Measurements from ENCODE around the gene AQP2. TPM values are rescaled to one million over a fixed set of nuclear protein-coding genes. Genes with fewer than 3 reads are reported as not detected.

Gene AQP2
- total and polyA plus RNA-seq, 2 donors (not counting 1 experiment from before 2014, with no cell fraction given): not detected

- no peaks in the 10 kb centered on the region for H3K9me3 Mint-ChIP-seq (ENCODE audit: insufficient read depth)
- H3K27me3 ChIP-seq (replicated peaks in 1 of 4; ENCODE audit: control extremely low read depth in 1 of 4, control insufficient read depth in 3 of 4, insufficient read depth in 4 of 4, low read length in 3 of 4): no peaks in the 10 kb centered on the region
- DNase-seq (no peak), ATAC-seq (ENCODE audit: low read depth) (no peak)
- WGBS (ENCODE audit: insufficient coverage): 91% methylated on average over 7 of the region's 7 CpGs
- no peak overlapping the region for H2AFZ ChIP-seq (ENCODE audit: insufficient read depth, low read depth, low read length, poor library complexity, severe bottlenecking)
- H3K9me3 ChIP-seq (ENCODE audit: control extremely low read depth in 1 of 3, control insufficient read depth in 2 of 3, insufficient read depth in 1 of 3, low read length in 2 of 3): no peaks in the 10 kb centered on the region
- ChIA-PET POLR2A (no interaction called here), CTCF (interaction anchor here (1.8 kb wide), 1 partner anchor 43 kb away, joined by 4 read pairs; no protein-coding TSS in a partner anchor)
- no peak overlapping the region for H3K4me3 ChIP-seq (ENCODE audit: control extremely low read depth in 1 of 5, extremely low read depth in 1 of 5, insufficient read depth in 1 of 5, low read depth in 2 of 5, low read length in 4 of 5)
- H3K9ac ChIP-seq (ENCODE audit: low read length): no peak overlapping the region
- H3K4me2 ChIP-seq (replicated peaks; ENCODE audit: low read depth, low read length, poor library complexity, severe bottlenecking): no peak overlapping the region
- no peaks in the 10 kb centered on the region for H3K79me2 ChIP-seq (ENCODE audit: control insufficient read depth, insufficient read depth, low read length)
- no peaks in the 10 kb centered on the region for H3K4me1 ChIP-seq (ENCODE audit: control insufficient read depth in 2 of 2, insufficient read depth in 2 of 2, low read length in 2 of 2)
- no peak overlapping the region for H3K4me3 Mint-ChIP-seq
- no peak overlapping the region for H3K27ac ChIP-seq (ENCODE audit: low read length in 2 of 2)
- no peak overlapping the region for H3K27ac Mint-ChIP-seq
- TF ChIP-seq CTCF (IDR thresholded peaks at IDR 0.05): no peak
- no peak for TF ChIP-seq EZH2 (IDR thresholded peaks at IDR 0.05; ENCODE audit: borderline replicate concordance, insufficient read depth, low read depth, low read length, poor library complexity, severe bottlenecking)
- intact Hi-C loops (cut with micrococcal nuclease): no loop called here
- H3K4me1 Mint-ChIP-seq: no peaks in the 10 kb centered on the region
- no peaks in the 10 kb centered on the region for H4K20me1 ChIP-seq (ENCODE audit: control insufficient read depth, insufficient read depth, low read length, poor library complexity, severe bottlenecking)
- H3K27me3 Mint-ChIP-seq: peaks cover 8% of the 10 kb centered on the region
- H3K36me3 ChIP-seq (replicated peaks in 1 of 2; ENCODE audit: control extremely low read depth in 1 of 2, control insufficient read depth in 1 of 2, extremely low read depth in 1 of 2, insufficient read depth in 2 of 2, low read length in 1 of 2): no peaks in the 10 kb centered on the region
Observed at GRCh38 chr12:49924628-49925246, 25.8 kb upstream of the AQP2 start.

- Histone ChIP-seq H3K9me3 (ENCODE audit: control extremely low read depth in 1 of 3, control insufficient read depth in 2 of 3, insufficient read depth in 1 of 3, low read length in 2 of 3) (no peaks in the 10 kb centered on the region), H3K27ac (ENCODE audit: low read length in 2 of 2) (no peak overlapping the region), H3K9ac (ENCODE audit: low read length) (no peak overlapping the region), H4K20me1 (ENCODE audit: control insufficient read depth, insufficient read depth, low read length, poor library complexity, severe bottlenecking) (no peaks in the 10 kb centered on the region), H3K4me1 (ENCODE audit: control insufficient read depth in 2 of 2, insufficient read depth in 2 of 2, low read length in 2 of 2) (no peaks in the 10 kb centered on the region), H3K27me3 (replicated peaks in 1 of 4; ENCODE audit: control extremely low read depth in 1 of 4, control insufficient read depth in 3 of 4, insufficient read depth in 4 of 4, low read length in 3 of 4) (no peaks in the 10 kb centered on the region), H2AFZ (ENCODE audit: insufficient read depth, low read depth, low read length, poor library complexity, severe bottlenecking) (no peak overlapping the region), H3K4me3 (ENCODE audit: control extremely low read depth in 1 of 5, extremely low read depth in 1 of 5, insufficient read depth in 1 of 5, low read depth in 2 of 5, low read length in 4 of 5) (no peak overlapping the region), H3K79me2 (ENCODE audit: control insufficient read depth, insufficient read depth, low read length) (no peaks in the 10 kb centered on the region), H3K36me3 (replicated peaks in 1 of 2; ENCODE audit: control extremely low read depth in 1 of 2, control insufficient read depth in 1 of 2, extremely low read depth in 1 of 2, insufficient read depth in 2 of 2, low read length in 1 of 2) (no peaks in the 10 kb centered on the region), H3K4me2 (replicated peaks; ENCODE audit: low read depth, low read length, poor library complexity, severe bottlenecking) (no peak overlapping the region)
- H3K4me3 Mint-ChIP-seq: no peak overlapping the region
- TF ChIP-seq EZH2 (IDR thresholded peaks at IDR 0.05; ENCODE audit: borderline replicate concordance, insufficient read depth, low read depth, low read length, poor library complexity, severe bottlenecking): no peak
- no peak for TF ChIP-seq CTCF (IDR thresholded peaks at IDR 0.05)
- no peak for DNase-seq
- H3K4me1 Mint-ChIP-seq: no peaks in the 10 kb centered on the region
- ChIA-PET CTCF (interaction anchor here (1.8 kb wide), 1 partner anchor 42 kb away, joined by 4 read pairs; no protein-coding TSS in a partner anchor), POLR2A (no interaction called here)
- no peaks in the 10 kb centered on the region for H3K9me3 Mint-ChIP-seq (ENCODE audit: insufficient read depth)
- WGBS (ENCODE audit: insufficient coverage): 92% methylated on average over 9 of the region's 11 CpGs
- peaks cover 8% of the 10 kb centered on the region for H3K27me3 Mint-ChIP-seq
- H3K27ac Mint-ChIP-seq: no peak overlapping the region
- intact Hi-C loops (cut with micrococcal nuclease): no loop called here
- no peak for ATAC-seq (ENCODE audit: low read depth)
Observed at GRCh38 chr12:49925433-49926204, 24.9 kb upstream of the AQP2 start.
